DMS79 (cell line): ENCODE measurements around the gene ATN1.

ENCODE experiments used
- DNase-seq: peaks from one replicate; lab custom pipeline; 2025; lab: John Stamatoyannopoulos, UW

ATN1 gene

DNA sequence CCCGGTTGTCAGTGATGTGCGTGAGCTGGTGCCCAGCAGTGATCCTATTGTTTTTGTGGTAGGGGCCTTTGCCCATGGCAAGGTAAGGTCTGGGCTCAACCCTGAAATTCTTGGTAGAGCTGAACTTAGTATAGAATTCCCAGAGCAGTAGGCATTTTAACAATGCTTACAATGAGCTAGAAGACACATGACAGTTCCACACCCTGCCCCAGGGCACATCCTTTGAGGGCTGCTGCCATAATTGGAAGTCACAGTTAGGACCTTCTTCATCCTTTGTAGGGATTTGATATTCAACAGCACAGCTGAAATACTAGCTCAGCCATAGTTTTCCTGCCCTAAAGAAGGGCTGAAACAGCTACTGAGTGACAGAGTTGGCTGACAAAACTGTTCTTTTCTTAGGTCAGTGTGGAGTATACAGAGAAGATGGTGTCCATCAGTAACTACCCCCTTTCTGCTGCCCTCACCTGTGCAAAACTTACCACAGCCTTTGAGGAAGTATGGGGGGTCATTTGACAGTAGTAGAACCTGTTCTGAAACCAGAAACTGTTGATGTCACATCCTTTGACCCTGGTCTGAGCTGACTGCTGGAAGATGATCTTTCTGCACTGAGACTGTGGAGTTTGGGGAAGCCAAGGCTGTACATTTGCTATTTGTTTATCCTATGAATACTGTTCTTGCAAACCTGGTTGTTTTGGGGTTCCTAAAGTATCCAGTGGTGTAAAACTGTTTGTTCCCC is 47.7 kb downstream of the ATN1 start:
- DNase-seq = no peak

DNA sequence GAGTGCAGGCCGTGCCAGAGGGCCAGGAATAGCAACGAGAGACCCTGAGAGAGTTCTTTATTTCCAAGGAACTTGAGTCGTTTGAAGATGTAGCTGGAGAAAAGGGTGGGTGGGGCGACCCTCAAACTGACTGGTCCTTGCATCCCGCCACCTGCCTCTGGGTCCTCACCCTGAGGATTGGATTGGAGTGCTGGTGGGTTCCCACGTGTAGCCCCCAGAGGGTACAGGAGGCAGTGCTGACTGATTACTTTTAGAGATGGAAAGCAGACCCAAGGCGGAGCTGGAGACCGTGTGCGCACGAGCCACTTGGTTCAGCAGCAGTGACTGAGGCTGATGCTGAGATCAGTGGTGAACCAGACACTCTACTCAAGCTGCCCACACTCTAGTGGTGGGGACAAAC is 49.9 kb downstream of the ATN1 start:
- DNase-seq = no peak

DNA sequence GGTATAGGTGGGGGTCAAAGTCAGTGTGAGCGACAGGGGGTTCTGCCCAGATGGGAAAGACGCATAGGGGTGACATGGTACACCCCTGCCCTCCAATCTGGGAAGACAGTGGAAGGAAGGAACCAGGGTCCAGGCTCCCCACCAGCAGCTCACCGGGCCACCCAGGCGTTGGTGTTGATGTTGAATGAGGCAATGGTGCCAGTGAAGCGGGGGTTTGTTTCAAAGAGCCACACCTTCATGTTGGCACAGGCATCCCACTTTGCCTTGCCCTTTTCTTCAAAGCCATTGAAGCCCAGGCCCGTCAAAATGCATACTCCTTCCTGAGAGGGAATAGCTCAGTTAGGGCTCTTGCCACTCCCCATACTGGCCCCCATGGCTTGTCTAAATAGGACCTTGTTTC is 50.4 kb downstream of the ATN1 start:
- no peak for DNase-seq

DNA sequence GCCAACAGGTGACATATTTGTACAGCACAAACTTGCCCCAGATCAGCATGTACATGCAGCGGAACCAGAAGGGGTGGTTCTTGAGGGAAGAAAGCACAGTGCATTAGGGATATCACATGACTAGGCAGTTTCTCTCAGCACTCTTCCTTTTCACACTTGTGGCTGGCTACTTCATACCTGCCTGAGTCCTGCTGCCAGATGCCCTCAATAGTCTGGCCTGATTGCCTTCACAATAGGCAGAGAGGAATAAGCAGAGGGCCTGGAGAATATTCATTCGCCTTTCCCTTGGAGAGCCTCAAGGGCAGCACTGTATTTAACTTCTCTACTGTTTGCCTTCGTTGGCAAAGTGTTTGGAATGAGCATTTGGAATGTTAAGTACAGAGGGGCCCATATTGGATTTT is 50.9 kb downstream of the ATN1 start:
- DNase-seq = no peak

DNA sequence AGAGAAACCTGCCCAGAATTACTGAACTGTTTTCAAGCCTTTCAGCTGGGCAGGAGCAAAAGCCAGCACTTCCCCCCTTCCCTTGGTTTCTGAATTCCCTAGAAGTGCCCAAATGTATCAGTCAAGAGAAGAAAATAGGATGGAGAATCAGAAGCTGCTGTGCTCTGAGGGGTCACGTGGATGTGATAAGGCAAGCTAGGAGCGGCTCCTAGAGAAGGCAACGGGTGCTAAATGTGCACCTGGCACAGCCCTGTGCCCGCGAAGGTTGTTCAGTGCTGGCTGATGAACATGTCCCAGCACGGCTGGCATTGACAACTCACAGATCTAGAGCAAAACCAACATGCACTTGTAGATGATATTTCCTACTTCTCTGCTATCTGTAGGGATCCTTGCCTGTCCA is 51.3 kb downstream of the ATN1 start:
- DNase-seq = no peak

DNA sequence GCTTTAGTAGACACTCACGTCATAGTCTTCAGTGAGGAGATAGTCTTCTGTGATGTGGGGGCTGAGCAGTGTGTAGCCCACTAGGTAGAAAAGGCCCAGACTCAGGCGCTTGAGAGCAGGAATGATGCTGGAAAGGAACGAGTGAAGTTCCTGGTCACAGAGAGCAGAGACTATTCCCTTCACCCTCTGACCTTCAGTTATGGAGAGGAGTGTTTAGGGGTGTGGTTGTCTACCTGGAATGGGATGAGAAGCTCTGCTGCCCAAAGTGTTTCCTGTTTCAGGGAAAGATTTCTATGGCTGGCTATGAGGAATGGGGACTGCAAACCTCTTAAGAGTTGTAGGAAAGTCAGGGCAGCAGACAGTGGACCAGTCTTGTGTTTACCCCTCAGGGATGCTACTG is 51.7 kb downstream of the ATN1 start:
- DNase-seq = no peak

DNA sequence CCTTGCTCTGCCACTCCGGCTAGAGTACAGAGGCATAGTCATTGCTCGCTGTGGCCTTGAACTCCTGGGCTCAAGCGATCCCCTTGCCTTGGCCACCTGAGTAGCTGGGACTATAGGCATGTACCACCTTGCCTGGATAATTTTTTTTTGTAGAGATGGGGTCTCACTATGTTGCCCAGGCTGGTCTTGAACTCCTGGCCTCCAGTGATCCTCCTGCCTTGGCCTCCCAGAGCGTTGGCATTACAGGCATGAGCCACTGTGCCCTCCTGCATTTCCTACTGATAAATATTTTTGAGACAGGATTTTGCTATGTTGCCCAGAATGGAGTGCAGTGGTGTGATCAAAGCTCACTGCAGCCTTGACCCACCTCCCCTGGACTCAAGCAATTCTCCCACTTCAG is 52.3 kb downstream of the ATN1 start:
- no peak for DNase-seq

DNA sequence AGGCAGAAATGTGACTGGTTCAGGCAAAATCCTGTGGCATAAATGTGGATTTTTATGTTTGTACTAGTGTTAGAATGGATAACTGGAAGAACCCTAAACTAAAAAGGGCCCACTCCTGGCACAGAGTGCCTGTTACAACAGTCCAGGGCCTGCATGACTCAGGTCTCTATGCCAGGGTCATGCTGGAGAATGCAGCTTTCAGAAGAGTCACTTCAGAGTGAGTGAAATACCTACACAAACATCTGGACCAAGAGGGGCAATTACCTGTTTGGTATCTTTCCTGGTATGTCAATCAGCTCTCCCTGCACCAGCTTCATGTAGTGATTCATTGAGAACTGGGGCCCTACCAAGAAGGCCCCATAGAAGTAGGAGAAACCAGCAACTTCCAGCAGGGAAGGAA is 53.0 kb downstream of the ATN1 start:
- no peak for DNase-seq

DNA sequence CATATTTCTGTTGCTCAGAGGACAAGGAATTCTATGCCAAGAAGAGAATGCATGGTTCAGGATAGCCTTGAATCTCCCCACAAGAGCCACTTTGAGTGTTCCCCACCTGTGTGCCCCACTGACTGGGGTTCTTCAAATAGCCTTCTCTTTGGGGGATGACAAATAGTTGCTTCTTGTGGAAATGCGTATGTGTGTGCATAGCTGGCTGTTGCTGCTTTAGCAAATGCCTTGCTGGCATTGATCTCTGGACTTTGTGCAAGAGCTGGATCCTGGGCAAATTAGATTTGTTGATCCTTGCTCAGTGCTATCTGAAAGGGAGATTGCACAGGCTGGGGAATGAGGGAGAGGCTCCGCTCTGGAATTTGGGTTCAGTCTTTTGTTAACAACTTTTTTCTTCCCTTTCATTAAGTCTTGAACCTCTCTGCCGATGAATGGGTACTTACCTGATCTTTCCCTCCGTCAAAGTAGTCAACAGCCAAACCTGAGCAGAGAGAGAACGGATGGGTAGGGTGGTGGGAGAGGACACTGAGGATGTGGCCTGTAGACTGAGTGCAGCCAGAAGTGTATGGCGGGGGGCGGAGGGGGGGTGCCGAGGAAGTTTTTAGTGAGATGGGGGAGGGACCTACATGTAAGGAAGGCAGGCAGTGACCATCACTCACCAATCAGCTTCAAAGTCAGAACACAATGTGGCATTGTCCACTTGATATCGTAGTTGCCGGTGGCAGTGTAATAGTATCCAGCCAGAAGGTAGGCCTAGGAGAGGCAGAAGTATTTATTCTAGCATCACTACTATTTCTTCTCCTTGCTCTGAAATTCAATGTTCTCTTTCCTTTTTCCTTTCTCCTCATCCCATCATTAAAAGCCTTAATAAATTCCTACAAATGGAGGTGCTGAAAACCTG is 53.6 kb downstream of the ATN1 start:
- no peak for DNase-seq

DNA sequence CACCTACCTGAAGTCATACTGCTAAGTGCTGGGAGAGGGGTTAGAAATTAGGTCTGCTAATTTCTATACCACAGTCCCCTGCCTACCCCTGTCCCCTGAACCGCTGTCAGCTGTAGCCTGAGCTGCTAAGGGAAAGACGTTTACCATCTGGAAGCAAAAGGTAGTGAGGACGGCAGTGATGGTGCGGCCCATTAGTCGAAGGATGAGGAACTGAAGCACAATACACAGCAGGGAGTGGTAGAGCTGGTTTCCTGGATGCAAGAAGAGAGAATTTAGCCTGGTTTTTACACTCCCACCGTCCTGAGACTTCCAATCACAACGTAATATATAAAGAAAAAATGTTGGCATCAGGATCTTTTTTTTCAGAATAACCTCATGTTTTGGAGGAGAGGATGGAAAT is 54.8 kb downstream of the ATN1 start:
- DNase-seq = no peak

DNA sequence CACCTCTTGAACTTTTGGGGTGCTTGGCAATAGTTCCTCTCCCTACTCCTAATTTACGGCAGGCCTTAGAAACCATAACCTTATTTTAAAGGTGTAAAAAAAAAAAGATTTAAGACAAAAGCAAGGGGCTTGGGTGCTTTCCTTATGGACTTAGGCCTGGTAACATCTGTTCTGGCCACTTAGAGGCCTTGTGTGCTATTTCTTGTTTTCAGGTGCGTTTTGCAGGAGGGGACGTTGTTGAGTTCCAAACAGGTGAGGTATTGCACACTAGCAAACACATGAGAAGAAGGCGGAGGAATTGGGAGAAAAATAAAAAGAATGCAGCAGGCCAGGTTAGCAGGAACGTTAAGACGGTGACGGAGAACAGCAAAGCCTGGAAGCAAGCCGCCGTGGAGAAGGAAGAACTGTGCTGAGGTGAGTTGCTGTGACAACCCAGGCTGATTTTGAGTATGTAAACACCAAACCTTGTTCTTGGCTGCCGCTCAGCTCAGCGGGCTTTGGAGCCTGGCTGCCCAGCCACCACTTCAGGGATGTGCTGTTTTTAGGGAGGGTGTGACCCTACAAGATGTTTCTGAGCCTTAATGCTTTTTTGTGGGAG is 60.3 kb downstream of the ATN1 start:
- DNase-seq = peak; percentile 22
